Coronary artery (tissue), 2 donors: ENCODE data around the gene KCNK6.

Experiments used
- DNase-seq: peaks from one replicate; pipeline ENCODE4 v3.0.0-alpha.2; 2017; ENCODE audit warnings: low spot score
- H3K27ac ChIP-seq, 2 donors: fragments of 200-600 bp; sonication (generic); one replicate each; pipeline ENCODE4 v1.5.1; 2016 to 2019
- H3K4me3 ChIP-seq: fragments of 200-600 bp; sonication (generic); 2 replicates; pipeline ENCODE4 v1.5.1; 2016; ENCODE audit warnings: mild to moderate bottlenecking, moderate library complexity
- TF ChIP-seq, protein P1 (sequence below): fragments of 200-600 bp; sonication (generic); IDR thresholded peaks from one replicate; pipeline ENCODE4 v1.5.1; 2019; ENCODE audit warnings: antibody characterized with exemption

Gene KCNK6

DNA sequence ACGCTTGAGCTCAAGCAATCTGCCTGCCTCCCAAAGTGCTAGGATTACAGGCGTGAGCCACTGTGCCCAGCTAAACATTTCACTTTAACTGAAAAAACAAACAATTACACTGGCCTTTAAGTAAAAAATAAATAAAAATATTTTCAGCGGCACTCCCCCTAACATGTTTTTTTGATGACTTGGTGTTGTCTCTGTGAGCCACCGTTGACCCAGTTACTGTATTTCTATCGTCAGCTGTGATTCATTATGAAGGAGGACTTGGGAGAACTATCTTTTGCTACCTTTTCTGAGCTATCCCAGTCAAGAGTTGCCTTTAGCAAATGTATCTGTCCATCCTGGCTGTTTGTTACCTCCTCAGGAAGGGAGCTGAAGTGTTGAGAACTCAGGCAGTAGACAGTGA lies 34.1 kb upstream of the KCNK6 start:
- Histone ChIP-seq H3K4me3 (no peak overlapping the region), H3K27ac (no peak overlapping the region)
- TF ChIP-seq, protein P1, sequence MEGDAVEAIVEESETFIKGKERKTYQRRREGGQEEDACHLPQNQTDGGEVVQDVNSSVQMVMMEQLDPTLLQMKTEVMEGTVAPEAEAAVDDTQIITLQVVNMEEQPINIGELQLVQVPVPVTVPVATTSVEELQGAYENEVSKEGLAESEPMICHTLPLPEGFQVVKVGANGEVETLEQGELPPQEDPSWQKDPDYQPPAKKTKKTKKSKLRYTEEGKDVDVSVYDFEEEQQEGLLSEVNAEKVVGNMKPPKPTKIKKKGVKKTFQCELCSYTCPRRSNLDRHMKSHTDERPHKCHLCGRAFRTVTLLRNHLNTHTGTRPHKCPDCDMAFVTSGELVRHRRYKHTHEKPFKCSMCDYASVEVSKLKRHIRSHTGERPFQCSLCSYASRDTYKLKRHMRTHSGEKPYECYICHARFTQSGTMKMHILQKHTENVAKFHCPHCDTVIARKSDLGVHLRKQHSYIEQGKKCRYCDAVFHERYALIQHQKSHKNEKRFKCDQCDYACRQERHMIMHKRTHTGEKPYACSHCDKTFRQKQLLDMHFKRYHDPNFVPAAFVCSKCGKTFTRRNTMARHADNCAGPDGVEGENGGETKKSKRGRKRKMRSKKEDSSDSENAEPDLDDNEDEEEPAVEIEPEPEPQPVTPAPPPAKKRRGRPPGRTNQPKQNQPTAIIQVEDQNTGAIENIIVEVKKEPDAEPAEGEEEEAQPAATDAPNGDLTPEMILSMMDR, result no peak
- DNase-seq, result no peak

DNA sequence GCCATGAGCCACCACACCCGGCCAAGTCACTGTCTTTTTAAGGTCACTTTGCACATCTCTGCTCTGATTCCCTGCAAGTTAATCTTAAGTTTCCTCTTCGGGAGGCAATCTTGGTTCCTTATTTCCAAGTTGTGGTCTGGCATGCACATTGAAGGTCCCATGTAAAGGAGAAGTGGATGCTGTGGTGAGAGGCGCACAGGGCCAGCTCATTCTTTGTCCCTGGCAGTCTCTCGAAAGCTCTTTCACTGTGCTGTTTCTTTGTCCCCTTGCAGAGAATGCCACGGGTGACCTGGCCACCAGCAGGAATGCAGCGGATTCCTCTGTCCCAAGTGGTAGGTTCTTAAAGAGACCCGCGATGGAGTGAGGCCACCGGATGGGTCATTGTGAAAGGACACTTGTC lies 32.0 kb upstream of the KCNK6 start:
- DNase-seq, result no peak
- Histone ChIP-seq H3K27ac (no peak overlapping the region), H3K4me3 (no peak overlapping the region)
- TF ChIP-seq, protein P1, result no peak

DNA sequence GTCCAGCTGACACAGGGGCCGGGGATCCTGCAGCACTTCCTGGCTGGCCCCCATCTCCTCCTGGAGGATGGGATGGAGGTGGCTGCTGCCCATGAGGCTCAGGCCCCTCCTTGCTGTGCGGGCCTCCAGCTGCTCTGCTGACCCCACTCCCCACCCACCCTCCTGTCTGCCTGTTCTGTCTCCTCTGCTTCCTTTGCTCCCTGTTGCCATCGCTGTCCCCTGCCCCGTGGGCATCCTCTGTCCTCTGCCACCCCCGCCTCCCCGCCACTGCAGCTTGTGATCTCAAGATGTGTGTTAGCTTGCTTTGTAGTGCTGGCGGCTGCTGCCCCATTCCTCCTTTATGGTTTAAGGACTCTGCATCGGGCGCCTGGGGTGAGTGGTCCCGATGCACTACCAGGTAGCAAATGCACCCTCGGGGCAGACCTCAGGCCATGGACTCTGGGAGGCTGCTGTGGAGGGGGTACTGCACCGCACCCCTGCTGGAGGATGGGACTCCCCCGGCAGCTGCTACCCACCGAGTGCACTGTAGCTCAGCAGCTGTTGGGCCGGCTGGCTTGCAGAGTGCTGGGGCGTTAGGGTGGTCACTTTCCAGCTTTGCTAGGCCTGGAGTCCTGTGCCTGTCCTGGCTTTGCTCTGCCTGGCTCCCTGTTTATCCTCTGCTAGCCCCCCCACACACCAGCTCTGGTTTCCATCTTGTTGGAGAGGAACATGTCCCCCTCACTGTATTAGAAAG lies 31.4 kb upstream of the KCNK6 start:
- H3K4me3 ChIP-seq, result no peak overlapping the region
- no peak overlapping the region for H3K27ac ChIP-seq
- TF ChIP-seq, protein P1, result no peak
- DNase-seq, result no peak

DNA sequence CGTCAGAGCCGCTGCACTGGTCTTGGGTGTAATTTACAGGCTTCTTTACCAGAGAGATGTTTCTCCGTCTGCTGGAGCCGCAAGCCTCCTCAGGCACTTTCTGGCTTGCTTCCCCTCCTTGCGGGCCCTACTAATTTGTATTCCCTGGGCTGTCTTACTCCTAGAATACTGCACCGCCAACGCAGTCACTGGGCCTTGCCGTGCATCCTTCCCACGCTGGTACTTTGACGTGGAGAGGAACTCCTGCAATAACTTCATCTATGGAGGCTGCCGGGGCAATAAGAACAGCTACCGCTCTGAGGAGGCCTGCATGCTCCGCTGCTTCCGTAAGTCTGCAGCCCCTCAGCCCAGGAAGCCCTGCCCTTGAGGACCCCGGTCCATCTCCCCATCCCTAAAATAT lies 29.7 kb upstream of the KCNK6 start:
- no peak overlapping the region for H3K4me3 ChIP-seq
- H3K27ac ChIP-seq, result no peak overlapping the region
- DNase-seq, result no peak
- TF ChIP-seq, protein P1, result no peak

DNA sequence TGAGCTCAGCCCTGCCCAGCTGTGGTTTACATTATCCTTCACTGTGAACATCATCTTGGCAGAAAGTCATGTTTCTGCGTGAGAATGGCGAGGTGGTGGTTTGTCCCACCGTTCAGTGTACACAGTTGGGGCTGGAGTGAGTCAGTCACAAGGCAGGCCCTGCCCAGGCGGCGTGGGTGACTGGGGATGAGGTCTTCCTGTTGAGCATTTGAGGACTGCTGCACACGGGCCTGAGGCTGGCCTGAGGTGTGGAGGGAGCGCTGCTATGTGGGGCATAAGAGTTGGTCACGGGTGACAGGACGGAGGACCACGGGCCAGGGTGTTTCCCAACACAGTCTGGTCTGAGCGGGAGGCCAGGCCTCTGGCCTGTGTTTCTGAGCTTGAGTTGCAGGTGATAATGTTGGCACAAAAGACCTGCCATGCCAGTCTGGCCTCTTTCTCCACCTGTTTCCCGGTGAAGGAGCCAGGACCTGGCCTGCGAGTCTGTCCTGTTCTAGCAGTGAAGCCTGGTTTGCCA lies 29.0 kb upstream of the KCNK6 start:
- DNase-seq, result no peak
- H3K4me3 ChIP-seq, result no peak overlapping the region
- TF ChIP-seq, protein P1, result no peak
- H3K27ac ChIP-seq, result no peak overlapping the region

DNA sequence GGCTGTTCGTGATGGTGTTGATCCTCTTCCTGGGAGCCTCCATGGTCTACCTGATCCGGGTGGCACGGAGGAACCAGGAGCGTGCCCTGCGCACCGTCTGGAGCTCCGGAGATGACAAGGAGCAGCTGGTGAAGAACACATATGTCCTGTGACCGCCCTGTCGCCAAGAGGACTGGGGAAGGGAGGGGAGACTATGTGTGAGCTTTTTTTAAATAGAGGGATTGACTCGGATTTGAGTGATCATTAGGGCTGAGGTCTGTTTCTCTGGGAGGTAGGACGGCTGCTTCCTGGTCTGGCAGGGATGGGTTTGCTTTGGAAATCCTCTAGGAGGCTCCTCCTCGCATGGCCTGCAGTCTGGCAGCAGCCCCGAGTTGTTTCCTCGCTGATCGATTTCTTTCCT lies 27.8 kb upstream of the KCNK6 start:
- no peak overlapping the region for H3K4me3 ChIP-seq
- DNase-seq, result no peak
- no peak overlapping the region for H3K27ac ChIP-seq
- TF ChIP-seq, protein P1, result no peak

DNA sequence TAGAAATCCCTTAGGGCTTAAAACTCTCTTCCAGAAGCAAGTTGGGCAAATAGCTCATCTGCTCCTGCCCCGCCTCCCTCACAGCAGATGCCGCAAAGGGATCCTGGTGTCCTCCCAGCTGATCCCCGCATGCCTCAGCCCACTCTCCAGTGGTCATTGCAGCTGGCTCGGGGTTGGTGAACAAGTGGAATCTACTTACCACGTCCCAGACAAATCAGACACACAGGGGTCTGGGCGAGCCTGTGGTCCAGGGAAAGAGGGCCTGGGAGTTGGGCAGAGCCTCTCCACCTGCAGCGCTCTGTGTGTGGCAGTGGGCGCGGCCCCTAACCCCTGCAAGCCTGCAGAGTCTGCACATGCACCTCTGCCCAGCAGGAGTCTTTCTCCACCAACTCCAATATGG lies 26.4 kb upstream of the KCNK6 start:
- no peak overlapping the region for H3K4me3 ChIP-seq
- TF ChIP-seq, protein P1, result no peak

More for the DNA sequence above, 26.4 kb upstream of the KCNK6 start:
- no peak for DNase-seq
- H3K27ac ChIP-seq, result no peak overlapping the region
